Amniotic epithelial cell (primary cell): ENCODE measurements around the gene LCN12.

Source experiments
- DNase-seq: peaks from one replicate; pipeline ENCODE4 v3.0.0-alpha.2; 2010; ENCODE audit warnings: low read depth

Gene LCN12

DNA sequence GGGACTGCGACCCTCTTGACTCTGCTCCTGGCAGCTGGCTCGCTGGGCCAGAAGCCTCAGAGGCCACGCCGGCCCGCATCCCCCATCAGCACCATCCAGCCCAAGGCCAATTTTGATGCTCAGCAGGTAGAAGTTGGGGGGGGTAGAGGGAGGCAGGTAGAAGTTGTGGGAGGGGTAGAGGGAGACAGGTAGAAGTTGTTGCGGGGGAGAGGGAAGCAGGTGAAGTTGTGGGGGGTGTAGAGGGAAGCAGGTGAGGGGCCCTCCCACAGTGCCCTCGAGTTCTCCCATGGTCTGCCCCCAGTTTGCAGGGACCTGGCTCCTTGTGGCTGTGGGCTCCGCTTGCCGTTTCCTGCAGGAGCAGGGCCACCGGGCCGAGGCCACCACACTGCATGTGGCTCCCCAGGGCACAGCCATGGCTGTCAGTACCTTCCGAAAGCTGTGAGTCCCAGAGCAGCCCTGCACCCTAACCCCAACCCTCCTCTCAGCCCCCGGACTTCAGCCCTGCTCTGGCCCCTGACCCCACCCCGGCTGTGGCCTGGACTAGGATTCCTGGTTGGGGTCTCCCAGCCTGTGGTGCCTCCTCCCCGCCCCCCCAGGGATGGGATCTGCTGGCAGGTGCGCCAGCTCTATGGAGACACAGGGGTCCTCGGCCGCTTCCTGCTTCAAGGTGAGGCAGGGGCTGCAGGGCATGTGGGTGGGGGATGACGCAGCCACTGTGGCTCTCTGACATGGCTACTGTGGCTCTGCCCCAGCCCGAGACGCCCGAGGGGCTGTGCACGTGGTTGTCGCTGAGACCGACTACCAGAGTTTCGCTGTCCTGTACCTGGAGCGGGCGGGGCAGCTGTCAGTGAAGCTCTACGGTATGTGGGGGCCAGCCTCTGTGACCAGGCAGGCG is 6.5 kb upstream of the LCN12 start:
- no peak for DNase-seq

DNA sequence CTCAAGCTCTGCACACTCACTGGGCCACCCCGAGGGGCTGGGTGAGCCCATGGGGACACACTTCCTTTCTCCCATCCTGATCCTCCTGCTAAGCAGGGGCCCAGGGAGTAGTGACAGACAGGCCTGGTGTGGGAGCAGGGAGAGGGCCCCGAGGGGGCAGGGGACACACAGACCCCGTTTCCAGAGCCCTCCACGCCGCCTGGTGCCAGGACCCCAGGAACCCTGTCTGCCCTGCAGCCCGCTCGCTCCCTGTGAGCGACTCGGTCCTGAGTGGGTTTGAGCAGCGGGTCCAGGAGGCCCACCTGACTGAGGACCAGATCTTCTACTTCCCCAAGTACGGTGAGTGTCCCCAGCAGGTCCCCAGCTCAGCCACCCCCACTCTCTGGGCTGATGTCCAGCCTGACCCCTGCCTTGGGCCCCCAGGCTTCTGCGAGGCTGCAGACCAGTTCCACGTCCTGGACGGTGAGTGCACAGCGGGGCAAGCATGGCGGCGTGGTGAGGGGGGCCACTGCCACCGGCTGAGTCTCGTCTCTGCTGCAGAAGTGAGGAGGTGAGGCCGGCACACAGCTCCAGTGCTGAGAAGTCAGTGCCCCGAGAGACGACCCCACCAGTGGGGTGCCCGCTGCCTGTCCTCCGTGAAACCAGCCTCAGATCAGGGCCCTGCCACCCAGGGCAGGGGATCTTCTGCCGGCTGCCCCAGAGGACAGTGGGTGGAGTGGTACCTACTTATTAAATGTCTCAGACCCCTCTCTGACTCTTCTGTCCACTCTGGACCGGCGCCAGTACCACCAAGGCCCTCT is 5.6 kb upstream of the LCN12 start:
- no peak for DNase-seq

DNA sequence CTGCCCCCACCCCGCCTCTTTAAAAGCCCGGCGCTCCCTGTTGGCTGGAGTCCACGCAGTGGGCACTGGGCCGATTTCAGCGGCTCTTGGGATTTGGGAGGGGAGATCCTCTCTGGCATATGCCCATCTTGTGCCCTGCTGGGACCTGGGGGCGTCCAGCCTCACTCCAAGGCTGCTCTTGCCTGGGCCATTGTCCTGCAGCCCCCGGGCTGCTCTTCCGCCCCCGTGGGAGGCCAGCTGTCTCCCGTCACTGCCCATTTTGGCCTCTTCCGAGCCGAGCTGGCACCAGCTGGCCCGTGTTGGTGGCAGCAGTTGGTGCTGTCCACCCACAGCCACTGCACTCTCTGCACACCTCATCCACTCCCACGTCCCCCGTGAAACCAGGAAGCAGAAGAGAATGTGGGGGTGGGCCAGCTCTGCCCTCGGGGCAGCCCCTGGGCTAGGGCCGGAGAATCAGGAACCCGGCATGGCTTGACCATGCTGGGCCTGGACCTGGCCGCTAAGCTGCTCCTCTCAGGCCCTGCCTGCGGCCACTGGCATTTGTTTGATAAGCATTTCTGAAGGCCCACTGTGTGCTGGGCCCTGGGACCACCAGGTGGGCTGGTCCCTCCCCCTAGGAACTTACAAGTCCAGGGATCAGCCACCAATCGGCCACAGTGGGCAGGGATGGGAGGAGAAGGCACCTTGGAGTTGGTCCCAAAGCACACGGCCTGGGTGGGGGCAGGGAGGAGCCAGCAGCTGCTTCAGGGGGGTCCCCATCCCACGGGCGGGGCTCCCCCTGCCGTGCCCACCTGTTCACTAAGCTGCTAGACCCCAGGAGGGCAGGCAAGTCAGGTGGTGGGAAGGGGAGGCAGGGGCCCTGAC is 4.8 kb upstream of the LCN12 start:
- no peak for DNase-seq

DNA sequence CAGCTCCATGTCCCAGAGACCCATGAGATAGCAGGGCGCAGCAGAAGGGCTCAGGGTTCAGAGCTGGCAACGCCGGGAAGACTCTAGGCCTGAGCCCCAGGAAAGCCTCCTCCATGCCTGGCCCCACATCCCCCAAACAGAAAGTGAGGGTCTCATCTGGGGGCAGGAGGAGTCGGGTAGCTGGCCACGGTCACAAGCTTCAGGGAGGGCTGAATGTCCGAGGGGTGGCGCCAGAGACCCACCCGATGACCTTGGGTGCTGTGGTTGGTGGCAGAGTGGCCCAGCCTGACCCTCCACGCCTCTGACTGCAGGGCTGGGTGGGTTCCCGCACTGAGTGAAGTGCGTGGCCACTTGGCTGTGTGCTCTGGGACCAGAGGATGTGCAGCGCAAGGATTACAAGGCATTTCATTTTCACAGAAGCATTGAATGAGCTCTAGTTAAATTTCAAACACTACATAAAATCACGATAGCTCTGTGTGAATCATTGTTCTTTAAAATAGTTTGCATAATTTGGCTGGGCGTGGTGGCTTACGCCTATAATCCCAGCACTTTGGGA is 4.0 kb upstream of the LCN12 start:
- peak; percentile 15 for DNase-seq

DNA sequence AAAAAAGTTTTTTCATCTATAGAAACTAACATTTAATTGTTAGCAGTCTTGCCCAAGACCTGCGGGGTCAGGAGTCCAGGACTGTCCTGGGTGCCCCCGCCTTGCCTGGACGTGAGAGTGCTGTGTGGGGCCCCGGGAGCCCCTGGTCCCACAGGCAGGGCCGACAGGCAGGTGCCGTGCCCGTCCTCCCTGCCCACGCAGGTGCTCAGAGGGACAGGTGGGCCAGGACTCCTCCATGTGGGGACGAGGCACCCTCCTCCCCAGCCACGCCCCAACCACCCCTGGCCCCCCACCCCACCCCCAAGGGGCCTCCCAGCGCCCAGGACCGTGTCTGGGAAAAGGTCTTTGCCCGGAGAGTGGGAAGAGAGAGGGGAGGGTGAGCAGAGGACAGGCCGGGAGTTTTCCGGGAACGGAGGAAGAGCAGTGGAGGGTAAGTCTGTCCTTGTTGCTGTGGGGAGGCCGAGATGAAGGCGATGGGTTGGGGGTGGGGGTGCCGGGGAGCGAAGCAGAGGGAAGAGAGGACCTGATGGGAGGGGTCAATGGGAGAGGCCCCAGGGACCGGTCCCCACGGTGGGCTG is 2.7 kb upstream of the LCN12 start:
- DNase-seq, result no peak

DNA sequence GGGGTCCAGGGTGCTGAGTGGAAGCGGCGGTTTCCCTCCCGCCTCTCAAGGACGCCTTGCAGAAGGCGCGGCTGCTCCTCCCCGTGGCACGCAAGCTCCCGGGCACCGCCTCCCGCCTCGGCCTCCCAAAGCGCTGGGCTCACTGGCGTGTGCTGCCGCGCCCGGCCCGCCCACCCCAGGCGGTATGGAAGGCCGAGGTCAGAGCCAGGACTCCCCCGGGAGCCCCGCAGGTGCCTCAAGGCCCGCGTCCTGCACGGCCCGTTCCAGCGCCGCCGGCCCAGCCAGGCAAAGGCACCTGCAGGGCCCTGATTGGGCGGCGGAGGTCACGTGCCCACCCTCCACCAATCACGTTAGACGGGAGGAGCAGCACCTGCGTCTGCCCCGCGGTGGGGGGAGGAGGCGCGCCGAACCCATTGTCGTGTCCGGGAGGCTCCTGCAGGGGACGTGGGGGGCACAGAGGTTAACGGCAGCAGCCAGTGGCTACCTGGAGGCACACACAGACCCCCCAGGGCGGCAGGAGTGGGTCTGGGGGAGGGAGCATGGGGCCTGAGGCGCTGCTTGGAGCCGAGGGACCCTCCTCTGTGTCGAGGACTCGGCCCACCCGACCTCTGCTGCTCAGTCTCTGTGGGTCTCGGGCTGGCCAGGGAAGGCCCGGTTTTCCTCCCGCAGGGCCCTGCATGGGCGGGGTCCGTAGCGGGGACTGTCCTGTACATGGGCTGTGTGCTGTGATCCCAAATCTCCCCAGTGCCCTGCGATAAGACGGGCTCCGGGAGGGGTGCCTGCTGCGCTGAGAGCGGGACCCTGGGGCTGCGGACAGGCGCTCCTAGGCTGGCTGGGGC is 2.0 kb upstream of the LCN12 start:
- DNase-seq, result peak; percentile 61

DNA sequence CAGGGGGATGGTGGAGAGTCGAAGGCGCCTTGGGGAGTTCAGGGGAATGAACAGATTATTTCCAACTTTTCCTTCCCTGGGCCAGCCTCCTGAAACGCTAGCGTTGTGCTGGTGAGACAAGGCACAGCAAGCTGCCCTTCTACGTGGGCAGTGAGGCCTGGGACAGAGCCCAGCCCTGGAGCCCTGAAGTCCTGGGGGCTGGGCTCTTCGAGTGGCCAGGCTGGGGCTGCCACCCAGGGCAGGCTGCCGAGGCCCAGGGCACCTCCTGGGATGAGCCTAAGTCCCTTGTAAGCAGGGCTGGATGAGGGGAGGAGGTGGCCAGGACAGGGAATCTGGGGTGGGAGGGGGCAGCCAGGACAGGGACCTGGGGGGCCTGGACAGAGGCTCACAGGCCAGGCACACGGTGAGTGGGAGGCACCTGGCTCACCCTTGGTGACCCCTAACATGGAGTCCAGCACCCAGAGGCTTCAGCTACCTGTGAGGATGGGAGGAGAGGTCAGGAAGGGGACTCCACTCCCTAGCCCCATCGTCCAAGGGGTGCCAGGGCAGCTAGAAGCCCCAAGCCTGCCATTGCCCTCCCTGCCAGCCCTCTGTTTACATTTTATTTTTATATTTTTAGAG is 1.3 kb upstream of the LCN12 start:
- no peak for DNase-seq

DNA sequence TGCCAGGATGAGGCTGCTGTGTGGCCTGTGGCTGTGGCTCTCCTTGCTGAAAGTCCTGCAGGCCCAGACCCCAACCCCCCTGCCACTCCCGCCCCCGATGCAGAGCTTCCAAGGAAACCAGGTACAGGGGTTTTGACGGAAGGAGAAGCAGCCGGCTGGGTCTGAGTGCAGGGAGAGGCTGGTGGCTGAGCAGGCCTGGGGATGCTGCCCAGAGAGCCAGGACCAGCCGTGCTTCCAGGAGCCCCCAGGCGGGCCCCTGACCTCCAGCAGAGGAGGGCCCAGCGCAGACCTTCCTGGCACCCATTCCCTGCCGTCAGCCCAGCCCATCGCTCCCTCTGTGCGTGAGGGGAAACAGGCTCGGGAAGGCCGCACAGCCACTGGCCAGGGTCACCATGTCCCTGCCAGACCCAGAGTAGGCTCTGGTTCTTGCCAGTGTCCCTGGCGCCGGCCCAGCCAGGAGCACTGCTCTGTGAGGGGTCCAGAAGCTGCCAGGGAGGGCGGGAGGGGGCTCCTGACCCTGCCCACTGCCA is 313 bp downstream of the LCN12 start:
- DNase-seq, result no peak

DNA sequence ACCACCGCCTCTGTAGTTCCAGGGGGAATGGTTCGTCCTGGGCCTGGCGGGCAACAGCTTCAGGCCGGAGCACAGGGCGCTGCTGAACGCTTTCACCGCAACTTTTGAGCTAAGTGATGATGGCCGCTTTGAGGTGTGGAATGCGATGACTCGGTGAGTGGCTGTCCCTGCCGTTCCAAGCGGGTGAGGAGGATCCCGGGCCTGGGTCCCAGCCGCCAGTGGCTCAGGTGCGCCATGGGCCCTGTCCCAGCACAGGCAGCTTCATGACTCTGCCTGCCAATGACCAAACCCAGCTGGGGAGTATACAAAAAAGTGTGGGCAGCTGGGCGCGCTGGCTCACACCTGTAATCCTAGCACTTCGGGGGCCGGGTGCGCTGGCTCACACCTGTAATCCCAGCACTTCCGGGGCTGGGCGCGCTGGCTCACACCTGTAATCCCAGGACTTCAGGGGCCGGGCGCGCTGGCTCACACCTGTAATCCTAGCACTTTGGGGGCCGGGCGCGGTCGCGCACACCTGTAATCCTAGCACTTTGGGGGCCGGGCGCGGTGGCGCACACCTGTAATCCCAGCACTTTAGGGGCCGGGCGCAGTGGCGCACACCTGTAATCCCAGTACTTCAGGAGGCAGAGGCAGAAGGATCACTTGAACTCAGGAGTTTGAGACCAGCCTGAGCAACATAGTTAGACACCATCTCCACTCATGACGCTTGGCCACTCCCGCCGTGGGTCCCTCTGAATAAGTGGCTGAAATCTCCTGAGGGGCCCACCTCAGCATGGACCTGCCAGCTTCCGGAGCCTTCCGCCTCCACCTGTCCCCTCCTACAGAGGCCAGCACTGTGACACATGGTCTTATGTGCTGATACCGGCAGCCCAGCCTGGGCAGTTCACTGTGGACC is 1.1 kb downstream of the LCN12 start:
- no peak for DNase-seq

DNA sequence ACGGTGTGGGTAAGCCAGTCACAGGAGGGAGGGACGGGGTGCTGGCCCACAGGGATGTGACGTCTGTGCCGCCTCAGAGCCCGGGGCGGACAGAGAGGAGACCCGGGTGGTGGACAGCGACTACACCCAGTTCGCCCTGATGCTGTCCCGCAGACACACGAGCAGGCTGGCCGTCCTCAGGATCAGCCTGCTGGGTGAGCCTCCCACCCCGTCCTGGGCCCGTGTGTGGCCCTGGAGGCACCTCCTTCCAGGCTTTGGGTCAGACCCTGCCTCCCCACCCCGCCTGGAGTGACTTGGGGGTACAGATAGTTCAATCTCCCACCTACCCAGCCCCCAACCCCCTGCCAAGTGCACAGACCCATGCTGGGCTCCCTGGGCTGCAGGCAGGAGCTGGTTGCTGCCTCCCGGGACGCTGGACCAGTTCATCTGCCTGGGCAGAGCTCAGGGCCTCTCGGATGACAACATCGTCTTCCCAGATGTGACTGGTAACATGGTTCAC is 1.7 kb downstream of the LCN12 start:
- no peak for DNase-seq

DNA sequence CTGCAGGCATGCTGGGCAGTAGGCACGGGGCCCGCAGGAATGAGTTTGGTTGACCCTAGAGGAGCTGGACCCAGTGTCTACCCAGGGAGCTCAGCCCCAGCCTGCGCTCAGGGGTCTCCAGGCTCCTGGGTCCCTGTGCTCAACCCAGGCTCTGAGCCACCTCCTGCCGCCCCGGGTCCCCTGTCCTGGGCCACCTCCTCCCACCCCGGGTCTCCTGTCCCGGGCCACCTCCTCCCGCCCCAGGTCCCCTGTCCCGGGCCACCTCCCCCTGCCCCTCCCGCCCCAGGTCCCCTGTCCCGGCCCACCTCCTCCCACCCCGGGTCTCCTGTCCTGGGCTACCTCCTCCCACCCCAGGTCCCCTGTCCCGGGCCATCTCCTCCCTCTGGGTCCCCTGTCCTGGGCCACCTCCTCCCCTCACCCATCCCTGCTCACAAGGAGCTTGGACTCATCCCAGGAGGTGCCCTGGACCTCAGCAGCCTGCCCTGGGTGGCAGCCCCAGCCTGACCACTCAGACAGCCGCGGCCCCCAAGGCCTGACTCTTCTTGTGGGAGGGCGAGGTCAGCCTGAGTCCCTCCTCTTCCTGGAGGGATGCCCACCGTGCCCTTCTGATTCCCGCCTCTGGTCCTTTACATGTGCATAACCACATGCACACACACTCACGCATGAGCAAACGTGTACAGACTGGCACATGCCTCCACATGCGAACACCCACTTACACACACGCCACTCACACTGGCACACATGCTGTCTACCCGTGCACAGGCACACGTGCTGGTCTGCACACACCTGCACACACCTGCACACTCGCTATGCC is 2.4 kb downstream of the LCN12 start:
- no peak for DNase-seq

DNA sequence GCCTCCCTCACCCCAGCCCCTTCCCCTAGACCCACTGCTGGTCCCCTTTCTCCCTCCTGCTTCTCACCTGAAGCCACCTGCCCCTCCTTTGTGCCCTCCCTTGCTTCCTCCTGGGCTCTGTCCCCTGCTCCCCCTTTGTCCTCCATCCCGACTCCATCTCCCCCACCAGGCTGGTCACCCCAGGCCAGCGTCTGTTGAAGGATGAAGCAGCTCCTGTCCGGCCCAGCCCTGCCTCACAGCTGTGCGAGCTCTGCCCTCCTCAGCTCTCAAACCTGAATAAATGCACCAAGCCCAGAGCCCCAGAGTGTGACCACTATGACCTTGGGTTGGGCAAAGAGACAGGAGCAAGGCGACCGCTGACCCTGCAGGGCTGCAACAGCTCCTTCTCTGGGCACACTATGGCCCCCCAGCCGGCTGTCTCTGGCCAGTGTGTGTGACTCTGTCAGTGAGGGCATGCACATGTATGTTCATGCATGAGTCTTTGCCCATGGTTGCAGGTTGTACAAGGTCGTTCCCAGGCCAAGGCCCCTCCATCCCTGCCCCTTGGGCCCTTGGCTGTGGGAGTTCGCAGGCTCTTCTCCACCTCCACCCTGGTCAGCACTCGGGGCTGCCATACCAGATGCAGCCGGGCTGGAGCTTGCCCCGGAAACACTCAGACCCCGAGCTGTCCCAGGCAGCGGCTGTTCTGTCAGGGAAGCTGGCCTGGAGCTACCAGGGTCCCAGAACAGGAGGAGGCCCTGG is 3.3 kb downstream of the LCN12 start:
- no peak for DNase-seq

DNA sequence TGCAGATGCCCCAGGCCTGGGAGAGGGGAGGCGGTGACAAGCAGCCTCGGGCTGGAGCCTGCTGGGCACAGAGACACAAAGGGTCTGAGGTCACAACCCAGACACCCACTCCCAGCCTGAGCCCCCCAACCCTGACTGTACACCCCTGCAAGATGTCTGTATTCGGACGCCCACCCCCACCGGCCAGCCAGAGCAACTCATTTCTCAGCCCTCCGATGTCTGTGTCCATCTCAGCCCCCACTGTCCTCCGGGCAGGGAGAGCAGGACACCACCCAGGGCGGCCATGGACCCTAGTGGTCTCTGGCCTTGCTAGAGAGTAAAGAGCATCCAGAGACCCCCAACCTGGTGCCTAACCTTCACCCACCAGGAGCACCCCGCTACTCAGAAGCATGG is 3.9 kb downstream of the LCN12 start:
- DNase-seq, result no peak

DNA sequence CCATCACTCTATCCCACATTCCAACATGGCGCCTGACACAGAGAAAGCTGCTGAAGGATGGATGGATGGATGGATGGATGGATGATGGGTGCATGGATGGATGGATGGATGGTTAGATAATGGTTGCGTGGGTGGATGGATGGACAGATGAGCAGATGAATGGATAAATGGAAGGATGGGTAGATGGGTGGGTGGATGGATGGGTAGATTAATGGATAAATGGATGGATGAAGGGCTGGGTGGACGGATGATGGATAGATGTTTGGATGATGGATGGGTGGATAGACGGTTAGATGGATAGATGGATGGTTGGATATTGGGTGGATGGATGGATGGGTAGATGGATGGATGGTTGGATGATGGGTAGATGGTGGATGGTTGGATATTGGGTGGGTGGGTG is 4.5 kb downstream of the LCN12 start:
- no peak for DNase-seq

DNA sequence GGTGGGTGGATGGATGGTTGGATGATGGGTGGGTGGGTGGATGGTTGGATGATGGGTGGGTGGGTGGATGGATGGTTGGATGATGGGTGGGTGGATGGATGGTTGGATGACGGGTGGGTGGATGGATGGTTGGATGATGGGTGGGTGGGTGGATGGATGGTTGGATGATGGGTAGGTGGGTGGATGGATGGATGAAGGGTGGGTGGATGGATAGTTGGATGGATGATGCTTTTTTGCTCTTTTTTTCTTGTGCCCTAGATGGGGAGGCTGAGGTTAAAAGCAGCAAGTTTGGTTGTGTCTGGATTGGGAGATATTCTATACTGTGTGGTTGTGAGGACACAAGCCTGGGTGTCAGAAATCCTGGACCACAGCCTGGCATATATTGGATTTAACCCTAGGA is 5.4 kb downstream of the LCN12 start:
- DNase-seq, result no peak

DNA sequence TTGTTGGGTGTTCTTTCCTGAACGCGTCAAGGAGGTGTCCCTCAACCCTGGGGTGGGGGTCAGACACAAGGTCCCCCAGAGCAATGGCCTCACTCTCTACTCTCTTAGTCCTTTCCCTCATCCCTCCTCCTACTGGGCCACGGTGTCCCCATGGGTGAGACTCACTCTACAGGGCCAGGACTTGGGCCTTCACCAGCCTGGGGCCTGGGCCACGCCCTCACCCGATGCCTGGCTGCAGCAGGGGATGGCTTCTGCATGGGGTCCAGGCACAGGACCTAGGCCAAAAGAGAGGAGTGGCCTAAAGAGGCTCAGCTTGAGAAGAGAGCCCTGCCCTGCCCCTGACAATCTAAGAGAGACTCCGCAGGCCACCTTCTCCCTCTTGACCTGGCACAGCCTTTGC is 5.8 kb downstream of the LCN12 start:
- no peak for DNase-seq

DNA sequence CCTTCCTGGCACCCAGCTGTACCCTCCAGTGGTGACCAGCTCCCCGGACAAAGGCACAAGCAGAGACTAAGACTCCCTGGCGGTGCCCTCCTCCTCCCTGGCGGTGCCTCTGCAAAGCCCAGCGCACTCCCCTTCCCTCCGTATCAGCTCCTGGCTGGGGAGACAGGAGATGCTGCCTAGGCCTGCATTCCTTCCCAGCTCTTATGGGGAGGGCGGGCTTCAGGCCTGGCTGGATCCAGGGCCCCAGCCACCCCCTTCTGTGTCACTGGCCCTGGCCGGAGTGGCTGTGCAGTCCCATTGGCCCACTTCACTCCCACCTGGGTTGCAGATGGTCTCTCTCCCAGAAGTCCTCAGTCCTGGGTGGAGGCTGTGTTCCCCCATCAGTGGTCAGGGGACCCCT is 6.4 kb downstream of the LCN12 start:
- DNase-seq, result no peak
